Prostate gland (tissue), 2 donors: ENCODE data around the gene SLC38A10.
"Not testable (repeated sequence)": the region's sequence is repeated elsewhere in the genome, so short reads cannot be mapped to it uniquely, and the experiment has no call there.

Source experiments
- CTCF ChIP-seq, 4 experiments: fragments of 200-600 bp in 2 of 4; fragments of 450-650 bp in 2 of 4; sonication (generic) in 2 of 4; IDR thresholded peaks; 1 replicate in 3 of 4; 2 replicates in 1 of 4; pipeline ENCODE4 v1.5.1; 2016 to 2019; ENCODE audit warnings: antibody characterized with exemption in 4 of 4, mild to moderate bottlenecking in 2 of 4, moderate library complexity in 2 of 4
- POLR2AphosphoS5 ChIP-seq: sonication (generic); formaldehyde crosslinking; IDR thresholded peaks from one replicate; pipeline ENCODE4 v1.6.1; 2017; ENCODE audit warnings: antibody characterized with exemption

- TF ChIP-seq CTCF (IDR thresholded peaks at IDR 0.05); POLR2AphosphoS5: not testable (repeated sequence)
Measured at GRCh38 chr17:81227630-81228029, 67.5 kb downstream of the SLC38A10 start.
